HG02970 (cell line): ENCODE measurements around the gene MYO3B.

Experiments used
- ATAC-seq: cut with Tn5 transposase; IDR thresholded peaks from one replicate; pipeline ENCODE4 v1.9.1; 2021; ENCODE audit warnings: mild to moderate bottlenecking, moderate library complexity, moderate number of reproducible peaks; ENCODE audit not compliant: unreplicated experiment, low FRiP score

MYO3B gene

GRCh38 chr2:170159060-170159459, 18.9 kb upstream of the MYO3B start:
- ATAC-seq: no peak

- no peak for ATAC-seq
These were observed 16.3 kb upstream of the MYO3B start for GRCh38 chr2:170161516-170162270.

DNA sequence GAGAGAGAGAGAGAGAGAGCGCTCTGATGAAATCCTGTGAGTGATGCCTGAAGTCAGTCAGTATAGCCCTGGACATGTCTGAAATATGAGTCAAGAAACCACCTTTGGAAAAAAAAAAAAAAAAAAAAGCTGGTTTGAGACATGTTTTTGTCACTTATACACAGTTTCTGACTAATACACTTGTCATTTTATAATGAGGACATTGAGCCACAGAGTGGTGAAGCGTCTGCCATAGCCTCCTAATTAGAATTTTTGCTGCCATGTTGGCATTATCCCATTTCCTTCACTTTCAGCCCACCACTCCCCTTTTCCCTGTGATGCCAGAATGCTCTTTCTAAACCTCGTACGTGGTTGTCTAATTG, 15.7 kb upstream of the MYO3B start:
- ATAC-seq: no peak

DNA sequence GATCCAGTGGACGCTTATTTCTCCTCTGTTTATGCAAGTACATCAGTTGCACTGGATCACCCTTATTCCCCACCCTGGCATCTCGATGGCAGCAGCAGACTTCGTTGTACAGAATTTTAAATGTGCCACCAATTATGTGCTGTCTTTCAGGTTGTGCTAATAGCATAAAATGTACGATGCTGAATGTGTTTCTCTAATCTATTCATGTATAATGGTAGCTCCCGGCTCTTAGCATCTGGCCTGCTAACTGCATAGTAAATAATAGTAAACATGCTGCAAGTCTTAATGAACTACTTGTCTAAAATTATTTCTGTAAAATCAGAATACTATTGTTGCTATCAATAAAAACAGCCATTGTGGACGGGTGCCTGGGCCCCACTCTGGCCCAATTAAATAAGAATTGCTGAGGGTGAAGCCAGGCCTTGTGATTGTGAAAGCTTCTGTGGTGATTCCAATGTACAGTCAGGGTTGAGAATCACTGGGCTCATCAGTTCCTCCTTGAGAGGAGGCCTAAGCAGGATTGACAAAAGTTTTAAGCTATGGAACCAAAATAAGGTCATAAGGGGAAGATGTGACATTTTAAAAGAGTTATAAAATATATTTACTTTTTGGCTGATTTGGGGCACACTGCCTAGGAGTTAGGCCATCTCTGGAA, 14.4 kb upstream of the MYO3B start:
- no peak for ATAC-seq

DNA sequence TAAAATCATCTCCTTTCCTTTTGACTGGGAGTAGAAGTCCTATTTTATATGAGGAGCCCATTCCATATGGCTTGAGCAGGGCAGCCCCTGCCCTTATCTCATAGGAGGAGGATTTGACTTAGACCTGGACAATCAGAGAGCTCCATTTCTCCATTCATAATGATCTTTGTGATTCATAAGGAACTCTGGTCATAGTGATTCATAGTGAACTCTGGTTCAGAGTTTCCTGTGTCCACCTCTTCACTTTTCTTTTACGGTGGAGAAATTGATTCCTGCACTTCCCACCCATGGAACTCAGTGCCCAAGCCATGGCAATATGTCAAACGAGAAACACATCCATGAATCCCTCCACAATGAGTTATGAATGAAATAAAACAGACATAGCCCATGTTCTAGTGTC, 12.8 kb upstream of the MYO3B start:
- ATAC-seq: no peak

DNA sequence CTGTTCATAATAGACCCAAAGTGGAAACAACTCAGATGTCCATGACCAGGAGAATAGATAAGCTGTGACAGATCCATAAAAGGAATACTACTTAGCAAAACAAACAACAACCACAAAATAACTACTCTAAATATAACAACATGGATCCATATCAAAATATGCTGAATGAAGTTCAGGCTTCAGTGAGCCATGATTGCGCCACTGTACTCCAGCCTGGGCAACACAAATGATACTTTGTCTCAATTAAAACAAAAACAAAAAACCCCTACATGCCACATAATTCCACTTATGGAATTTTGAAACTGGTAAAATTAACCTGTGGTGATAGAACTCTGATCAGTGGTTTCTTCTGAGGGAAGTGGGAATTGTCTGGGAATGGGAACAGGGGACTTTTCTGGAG, 11.2 kb upstream of the MYO3B start:
- ATAC-seq: no peak

DNA sequence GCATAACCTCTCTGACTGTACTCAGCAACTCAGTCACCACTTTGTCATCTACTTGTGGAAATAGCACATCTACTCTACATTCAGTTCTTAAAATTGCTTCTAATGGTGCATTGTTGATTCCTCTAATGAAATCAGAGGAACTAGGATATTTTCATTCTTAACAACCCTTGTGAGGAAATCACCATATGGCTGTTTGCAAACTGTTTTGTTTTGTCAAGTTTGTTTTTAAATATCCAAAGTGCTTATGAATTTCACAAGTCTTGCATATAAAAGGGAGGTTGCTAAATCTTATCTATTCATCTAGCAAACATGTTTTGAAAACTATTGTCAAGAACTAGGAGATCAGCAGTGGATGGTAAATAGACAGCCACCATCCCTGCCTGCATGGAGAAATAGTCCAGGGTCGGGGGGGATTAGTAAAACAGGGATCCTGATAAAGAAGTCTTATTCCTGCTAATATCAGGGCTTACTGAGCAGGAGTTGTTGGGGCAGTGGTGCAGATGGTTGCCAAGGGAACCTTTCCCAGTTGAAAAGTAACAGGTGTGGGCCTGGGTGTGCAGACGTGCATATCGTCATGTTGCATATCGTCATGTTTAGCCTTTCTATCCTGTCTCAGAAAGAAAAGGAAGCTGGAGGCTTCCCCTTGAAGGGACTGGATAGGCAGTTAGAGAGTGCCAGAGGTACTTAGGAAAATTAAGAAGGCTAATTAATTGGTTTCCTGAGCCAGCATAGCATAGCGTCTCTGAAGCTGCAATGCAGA, 7.5 kb upstream of the MYO3B start:
- ATAC-seq: no peak

- ATAC-seq: no peak
These were observed 1.7 kb upstream of the MYO3B start for GRCh38 chr2:170176212-170176611.

- no peak for ATAC-seq
These were observed 2.2 kb downstream of the MYO3B start for GRCh38 chr2:170180031-170180566.

GRCh38 chr2:170181602-170182001, 3.7 kb downstream of the MYO3B start:
- no peak for ATAC-seq

- no peak for ATAC-seq
These were observed 7.4 kb downstream of the MYO3B start for GRCh38 chr2:170185319-170185718.

DNA sequence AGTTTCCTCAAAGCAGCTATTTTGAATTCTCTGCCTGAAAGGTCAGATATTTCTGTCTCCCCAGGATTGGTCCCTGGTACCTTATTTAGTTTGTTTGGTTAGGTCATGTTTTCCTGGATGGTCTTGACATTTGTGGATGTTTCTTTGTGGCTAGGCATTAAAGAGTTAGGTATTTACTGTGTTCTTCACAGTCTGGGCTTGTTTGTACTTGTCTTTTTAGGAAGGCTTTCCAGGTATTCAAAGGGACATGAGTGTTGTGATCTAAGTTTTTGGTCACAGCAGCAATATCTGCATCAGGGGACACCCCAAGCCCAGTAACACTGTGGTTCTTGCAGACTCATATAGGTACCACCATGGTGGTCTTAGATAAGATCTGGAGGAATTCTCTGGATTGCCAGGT, 11.8 kb downstream of the MYO3B start:
- ATAC-seq: no peak

GRCh38 chr2:170190172-170190571, 12.2 kb downstream of the MYO3B start:
- ATAC-seq: no peak

GRCh38 chr2:170191166-170191866, 13.4 kb downstream of the MYO3B start:
- no peak for ATAC-seq

- no peak for ATAC-seq
These were observed 19.0 kb downstream of the MYO3B start for GRCh38 chr2:170196963-170197362.

GRCh38 chr2:170201275-170201674, 23.3 kb downstream of the MYO3B start:
- ATAC-seq: no peak

DNA sequence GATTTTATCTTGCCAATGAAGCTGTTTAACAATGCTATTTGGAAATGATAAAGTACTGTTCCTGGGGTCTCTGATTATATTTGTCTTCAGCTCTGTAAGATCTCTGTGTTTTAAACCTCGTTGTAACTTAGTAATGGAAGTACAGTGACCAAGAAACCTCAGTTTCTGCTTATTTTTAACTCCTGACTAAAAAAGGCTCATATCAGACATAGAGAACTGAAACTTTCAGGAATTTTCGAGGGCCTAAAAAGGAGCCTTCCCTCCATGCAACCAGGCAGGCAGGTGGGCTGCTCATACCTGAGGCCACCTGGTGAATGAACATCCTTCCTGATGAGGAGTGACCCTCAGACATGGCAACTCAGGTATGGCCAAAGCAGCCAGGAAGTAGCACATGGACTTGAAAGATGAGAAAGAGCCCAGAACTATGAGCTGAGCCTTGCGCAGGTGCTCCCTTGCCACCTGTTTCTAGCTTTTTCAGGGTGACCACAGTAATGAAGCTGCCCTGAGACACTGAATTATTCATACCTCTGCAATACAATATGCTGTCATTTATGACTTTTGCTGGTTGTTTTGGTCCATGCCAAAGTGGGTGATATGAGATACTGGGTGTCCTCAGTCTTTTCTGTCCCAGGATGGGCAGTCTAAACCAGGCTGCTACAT, 23.9 kb downstream of the MYO3B start:
- no peak for ATAC-seq

DNA sequence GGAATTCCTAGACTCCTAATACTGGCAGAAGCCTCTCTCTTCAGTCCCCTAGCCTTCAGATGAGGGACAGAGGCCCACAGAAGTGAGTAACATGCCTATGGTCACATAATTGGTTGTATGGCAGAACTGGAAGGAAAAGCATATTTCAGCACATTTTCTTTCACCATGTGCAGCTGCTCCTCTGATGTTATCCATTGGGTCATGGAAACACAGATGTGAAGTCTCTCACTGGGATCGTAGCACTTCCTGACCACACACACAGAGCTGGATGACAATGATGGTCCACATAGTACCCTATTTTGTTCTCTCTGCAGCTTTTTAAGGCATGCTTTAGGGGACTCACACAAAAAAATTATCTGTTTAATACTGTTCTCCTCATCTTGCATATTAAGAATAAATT, 24.5 kb downstream of the MYO3B start:
- ATAC-seq: no peak

DNA sequence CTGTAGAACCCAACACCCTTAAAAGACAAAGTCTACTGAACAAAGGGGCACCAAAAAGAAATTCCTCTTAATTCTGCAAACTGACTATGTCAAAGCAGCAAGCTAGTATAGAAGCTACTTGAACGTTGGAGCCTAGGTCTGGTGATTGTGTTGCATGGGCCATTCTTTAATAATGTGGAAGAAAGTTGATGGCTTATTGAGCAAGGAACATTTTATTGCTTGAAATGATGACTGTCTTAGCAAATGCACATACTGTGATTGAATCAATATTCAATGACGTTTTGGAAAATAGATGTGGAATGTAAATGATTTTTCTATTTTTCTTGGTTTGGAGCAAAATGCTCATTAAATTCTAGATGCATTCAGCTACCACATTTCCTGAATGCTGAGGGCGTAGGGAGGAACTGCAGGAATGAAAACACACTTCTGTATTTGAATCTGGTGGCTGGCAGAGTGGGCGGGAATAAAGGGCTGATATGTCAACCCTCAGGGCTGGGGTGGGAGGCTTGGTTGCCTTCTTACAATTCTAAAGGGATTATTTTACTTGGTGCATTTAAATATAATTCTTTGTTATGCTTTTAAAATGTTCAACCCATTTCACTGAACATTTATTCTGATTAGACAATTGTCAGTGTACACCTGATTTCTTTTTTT, 26.5 kb downstream of the MYO3B start:
- ATAC-seq: no peak

GRCh38 chr2:170206246-170206645, 28.3 kb downstream of the MYO3B start:
- ATAC-seq: no peak
